Measurements from ENCODE around the gene BUB1B.
"Not testable (repeated sequence)": the region's sequence is repeated elsewhere in the genome, so short reads cannot be mapped to it uniquely, and the experiment has no call there.

The BUB1B gene

DNA sequence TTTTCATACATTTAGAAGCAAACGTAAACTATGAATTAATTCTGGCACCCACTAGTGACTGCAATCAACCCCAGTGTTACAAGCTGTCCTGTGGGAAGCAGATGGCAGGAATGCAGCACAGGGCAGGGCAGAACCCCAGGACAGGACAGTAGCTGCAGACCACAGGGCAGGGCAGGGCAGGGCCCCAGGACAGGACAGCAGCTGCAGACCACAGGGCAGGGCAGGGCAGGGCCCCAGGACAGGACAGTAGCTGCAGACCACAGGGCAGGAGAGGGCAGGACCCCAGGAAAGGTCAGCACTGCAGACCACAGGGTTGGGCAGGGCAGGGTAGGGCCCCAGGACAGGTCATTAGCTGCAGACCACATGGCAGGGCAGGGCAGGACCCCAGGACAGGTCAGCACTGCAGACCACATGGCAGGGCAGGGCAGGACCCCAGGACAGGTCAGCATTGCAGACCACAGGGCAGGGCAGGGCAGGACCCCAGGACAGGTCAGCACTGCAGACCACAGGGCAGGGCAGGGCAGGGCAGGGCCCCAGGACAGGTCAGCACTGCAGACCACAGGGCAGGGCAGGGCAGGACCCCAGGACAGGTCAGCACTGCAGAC, 24.9 kb upstream of the BUB1B start:
- DNase-seq: not testable (repeated sequence)

DNA sequence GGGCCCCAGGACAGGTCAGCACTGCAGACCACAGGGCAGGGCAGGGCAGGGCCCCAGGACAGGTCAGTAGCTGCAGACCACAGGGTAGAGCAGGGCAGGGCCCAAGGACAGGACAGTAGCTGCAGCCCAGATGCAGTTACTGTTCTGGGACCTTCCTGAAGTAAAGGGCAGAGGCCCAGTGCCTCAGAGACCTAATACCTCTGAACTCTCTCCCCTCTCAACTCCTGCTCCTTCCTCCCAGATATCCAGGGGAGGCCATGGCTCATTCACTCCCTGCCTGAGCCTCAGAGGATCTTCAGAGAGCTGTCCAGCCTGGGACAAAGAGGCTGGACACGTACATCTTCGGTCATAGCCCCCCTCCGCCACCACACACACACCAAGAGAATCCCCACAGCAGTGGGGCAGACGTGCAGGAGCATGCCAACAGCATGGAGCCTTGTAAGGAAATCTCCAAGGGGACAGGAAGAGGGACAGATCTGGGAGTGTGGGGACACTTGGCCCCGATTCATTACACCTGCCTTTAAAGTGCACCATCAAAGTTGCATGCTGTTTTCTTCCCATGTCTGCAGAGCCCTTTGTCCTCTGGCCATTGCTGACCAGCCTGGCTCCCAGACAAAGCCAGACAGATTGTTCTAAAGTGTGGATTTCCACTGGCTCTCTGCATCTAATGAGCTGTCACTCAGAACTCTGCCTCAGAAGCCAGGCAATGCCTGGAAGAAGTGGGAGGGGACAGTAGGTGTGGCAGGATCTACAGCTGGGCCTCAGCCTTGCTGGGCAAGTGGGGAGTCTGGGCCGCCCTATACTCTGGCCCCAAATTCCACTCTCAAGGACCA, 24.2 kb upstream of the BUB1B start:
- no peak for DNase-seq

DNA sequence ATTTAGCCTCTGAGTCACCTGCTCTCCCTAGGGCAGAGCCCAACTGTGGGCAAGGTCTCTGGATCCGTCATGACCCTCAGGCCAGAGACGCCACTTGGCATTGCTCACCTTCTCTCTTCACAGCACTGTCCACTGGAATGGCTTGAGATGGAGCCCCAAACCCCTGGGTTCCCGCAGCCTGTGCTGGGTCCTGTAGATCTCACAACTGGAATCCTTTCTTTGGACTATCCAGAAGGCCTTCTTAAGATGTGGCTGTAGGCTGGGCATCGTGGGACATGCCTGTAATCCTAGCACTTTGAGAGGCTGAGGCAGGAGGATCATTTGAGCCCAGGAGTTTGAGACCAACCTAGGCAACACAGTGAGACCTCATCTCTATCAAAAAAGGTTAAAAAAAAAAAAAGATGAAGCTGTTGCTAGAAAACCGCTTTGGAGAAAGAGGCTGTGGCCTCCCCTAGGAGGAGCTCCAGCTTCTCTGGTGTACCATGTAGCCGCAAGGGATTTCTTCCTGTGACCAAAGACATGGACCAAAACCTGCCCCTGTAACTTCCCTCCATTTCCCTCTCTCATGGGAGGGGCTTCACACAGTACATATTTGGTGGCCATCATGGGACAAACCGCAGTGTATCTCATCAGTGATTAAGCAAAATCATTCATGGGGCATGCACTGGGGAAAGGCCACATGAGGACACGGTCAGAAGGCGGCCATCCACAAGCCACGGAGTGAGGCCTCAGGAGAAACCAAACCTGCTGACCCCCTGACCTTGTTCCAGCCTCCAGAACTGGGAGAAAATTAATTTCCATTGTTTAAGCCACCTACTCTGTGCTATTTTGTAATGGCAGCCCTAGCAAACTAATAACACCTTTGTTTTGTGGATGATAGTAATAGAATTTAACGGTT, 23.3 kb upstream of the BUB1B start:
- DNase-seq: no peak

DNA sequence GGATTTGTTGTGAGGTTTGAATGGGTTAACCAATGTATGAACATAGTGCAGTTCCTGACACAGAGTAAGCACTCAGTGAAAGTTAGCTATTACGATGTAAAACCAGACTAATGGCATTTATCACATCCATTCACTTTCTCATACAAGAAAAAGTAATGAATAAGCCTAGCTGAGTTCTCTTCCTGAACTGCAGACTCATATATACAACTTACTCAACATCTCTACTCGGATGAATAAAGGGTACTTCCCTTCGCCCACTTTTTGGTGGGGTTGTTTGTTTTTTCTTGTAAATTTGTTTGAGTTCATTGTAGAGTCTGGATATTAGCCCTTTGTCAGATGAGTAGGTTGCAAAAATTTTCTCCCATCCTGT, 22.7 kb upstream of the BUB1B start:
- DNase-seq: not testable (repeated sequence)

DNA sequence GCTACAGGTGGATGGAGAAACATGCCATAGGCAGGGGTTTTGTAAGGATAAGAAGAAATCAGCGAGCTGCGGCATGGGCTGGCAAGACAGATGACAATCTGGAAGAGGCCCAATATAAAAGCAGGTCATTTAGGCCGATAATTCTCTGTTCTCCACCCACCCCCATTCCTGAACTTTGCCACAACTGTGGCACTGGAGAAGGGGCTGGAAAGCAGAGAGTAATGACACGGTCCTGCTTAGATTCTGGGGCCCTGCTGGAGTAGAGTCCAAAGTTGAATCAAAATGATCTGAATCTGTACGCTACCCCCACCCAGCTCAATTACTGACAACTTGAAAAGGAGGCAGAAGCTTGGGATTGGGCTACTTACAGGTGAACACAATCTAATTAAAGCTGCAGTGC, 18.4 kb upstream of the BUB1B start:
- no peak for DNase-seq

DNA sequence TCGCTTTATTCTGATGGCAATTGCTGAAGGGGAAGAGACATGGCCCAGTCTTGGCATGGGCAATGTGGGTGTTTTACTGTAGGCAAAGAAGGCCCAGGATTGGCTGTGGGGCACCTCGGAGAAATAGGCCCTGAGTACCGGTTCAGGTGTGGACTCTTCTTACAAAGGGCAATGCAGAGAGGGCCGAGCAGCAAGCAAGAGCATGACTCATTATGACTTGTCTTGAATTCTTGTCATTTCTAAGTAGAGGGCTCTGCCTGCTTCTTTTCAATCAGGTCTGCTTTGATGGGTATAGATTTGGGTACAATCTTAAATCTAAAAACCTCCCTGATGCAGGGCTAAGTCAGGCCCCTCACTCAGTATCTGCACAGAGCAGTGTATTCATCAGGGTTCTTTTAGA, 14.8 kb upstream of the BUB1B start:
- no peak for DNase-seq

DNA sequence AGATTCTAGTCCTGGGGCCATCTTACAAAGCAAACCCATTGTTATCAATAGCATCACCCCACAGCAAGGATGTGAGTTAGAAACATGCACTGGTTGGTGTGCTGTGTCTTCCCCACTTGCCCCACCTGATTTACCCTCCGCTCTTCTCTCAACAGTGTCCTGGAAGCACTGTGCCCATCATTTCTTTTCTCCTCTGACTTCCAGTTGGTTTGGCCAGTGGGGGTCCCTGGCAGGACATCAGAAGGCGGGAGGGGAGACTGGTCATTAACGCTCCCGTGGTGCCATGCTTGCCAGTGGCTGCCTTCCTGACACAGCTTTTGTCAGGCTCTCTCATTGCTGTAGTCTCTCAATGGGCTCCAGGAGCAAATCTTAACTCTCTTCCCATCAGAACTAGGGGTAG, 11.5 kb upstream of the BUB1B start:
- DNase-seq: no peak

DNA sequence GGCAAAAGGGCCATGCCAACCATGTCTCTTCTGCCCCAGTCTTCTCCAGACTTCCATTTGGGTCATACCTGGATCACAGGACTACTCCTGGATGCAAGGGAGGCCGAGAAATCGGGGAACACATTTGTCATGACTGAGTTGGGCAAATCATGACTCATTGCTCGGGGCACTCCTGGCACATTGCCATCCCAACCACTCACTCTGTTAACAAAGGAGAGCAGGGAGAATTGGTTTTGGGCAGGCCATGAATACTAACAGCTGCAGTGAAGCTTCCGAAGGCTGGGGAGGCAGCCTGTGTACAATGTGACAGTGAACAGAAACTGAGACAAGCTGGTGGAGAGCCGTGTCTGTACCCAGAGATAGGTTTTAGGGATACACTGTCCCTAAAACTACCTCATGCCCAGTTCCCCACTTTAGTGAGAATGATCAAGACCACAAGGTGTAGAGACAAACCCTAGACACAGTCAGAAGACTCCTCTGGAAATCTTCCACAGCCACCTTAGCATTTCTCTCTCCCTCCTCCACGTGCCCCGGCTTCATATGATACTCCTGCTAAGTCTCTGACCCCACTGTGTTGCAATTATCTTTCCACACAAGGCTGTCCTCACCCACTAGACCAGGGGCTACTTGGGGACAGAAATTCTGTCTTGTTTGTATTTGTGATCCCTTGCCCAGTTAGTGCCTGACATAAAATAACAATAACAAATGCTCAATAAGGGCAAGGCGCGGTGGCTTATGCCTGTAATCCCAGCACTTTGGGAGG, 10.5 kb upstream of the BUB1B start:
- peak in 9 of 51 donors; percentile 3 to 37 (median 17) for DNase-seq

DNA sequence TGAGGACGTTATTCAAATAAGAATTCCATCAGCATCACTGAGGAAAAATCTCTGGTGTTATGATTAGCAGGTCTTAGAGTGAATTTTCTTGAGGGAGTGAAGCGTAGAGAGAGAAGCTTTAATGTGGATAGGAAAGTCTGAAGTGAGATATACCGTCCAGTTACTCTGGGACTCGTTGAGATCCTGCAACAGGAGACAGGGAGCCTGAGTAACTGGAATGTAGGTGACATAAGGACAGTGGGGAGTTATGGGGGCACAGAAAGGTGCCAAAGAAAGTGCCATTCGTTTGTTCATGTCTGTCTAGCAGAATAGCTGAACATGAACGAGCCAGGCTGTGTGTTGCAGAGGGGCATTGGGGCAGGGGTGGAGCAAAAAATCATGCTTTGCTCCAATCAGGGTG, 9.4 kb upstream of the BUB1B start:
- no peak for DNase-seq

DNA sequence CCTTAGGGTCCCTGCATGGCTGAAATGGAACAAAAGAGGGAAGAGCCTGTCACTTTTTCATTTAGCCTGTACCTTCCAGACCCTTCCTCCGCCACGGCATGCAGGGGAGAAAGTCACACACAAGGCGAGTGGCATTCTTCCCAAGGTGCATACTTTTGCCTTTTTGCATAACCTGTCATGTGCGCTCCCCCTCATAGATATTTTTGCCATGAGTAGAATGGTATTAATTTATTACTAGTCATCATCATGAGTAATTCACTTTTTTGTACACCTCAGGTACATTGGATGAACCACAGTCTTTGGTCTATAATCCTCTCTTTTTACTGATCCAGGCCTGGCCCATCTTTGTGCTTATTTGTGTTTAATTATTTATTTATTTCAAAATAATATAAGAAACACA, 8.9 kb upstream of the BUB1B start:
- DNase-seq: no peak

DNA sequence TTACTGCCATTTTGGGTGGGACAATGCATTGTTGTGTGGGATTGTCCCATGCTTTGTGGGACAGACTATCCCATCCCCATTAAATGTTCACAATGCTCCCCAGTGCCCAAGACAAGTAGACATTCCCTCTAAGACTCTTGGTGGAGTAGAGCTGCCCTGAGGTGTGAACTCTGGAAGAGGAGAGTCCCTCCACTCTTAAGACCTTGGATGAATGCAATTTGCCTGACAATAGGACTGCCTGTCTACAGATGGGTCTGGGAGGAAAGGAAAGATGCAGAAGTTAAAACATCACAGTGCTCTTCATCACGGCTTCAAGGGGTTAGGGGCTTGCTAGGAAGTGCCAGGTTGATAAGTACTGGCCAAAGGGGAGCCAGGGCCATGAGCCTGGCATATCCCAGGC, 6.0 kb upstream of the BUB1B start:
- not testable (repeated sequence) for DNase-seq

DNA sequence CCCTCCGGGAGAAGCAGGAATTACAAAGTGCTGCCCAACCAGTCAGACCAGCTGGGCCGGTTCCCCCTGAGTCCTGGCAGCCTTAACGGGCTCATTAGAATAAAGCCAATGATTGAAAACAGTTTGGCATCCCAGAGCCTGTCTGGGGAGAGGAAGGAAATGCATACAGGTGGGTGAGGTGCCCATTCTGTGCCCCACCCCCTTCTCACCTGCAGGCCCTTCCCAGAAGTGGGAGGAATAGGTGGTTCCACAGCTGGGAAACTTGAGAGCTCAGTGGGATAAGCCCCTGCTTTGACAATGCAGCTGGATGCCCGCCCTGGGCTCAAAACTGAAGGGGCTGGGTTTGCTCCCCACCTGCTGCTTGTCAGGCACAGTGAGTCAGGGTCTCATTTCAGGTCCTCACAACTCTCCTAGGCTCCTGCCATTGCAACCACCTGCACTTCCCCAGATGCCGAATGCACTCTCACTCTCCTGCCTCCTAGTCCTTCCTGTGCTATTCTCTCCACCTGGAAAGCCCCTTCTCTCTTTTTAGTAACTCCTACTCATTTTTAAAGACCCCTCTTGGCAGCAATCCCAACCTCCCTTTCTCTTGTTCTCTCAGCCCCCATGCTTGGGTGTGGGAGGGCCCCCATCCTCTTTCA, 5.5 kb upstream of the BUB1B start:
- no peak for DNase-seq

DNA sequence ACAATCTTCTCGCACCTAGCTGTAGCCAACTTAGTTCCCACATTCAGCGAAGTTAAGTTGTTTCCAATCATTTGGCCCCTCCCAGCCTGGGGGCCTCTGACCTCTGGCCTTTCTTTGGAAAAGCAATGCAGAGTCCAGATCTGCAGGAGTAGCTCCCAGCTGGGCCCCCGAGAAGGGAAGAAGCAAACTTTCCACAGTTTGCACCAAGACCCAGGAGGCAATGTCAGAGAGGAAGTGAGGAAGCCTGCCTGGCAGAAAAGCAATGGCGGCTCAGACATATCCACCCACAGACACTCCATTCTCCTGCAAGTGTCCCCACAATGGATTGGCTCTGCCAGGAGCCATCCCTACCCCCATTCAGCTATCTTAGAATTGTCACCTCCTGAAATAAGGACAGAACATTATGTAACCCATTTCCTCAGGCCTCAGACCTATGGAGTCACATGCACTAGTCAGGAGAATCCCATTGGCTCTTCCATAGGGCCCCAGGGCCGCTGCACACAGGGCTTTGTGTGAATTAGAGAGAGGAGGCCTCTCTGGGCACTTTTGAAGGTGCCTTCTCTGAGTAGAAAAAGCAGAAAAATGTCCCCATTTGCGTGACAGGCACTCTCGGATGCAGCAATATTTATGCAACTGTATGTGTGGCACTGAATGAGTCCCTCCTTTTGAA, 3.0 kb upstream of the BUB1B start:
- no peak for DNase-seq

DNA sequence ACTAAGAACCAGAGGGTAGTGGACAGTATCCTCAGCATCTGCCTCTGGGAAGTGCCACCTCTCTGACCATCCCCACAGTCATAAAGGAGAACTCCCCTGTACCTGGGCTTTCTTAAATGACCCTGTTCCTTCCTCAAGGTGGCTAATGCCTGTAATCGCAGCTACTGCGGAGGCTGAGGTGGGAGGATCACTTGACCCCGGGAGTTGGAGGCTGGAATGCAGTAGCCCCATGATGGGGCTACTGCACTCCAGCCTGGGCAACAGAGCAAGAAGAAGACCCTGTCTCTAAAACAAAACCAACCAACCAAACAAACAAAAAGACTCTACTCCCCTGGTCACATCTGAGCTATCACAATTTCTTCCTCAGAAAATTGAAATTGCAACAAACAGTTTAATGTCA, 848 bp upstream of the BUB1B start:
- DNase-seq: no peak

DNA sequence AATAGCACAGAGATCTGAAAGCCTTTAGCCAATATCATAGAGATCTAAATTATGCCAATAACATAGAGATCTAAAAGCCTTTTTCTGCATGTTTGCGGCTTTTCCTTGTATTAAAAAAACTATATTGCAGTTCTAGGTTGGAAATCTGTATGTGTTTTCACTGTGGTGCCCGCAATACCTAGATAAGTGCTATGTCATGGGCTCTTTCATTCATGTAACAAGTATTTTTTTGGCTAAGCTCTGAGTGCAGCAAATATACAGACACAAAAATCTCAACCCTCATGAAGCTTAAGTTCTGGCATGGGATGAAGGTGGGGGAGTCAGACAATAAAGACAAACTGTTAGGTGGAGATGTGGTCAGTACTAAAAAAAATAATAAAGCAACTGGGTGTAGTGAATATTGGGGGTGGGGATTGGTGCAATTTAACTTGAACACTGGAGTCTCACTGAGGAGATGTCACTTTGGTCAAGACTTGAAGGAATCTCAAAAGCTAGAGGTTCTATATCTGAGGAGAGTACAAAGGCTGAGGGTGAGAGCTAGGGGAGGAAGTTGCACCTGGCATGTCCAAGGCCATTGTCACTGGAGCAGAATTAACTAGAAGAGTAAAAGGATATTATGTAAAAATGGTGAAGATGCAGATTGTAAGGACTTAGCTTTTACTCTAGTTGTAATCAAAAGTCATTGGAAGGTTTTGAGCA, 973 bp downstream of the BUB1B start:
- no peak for DNase-seq

DNA sequence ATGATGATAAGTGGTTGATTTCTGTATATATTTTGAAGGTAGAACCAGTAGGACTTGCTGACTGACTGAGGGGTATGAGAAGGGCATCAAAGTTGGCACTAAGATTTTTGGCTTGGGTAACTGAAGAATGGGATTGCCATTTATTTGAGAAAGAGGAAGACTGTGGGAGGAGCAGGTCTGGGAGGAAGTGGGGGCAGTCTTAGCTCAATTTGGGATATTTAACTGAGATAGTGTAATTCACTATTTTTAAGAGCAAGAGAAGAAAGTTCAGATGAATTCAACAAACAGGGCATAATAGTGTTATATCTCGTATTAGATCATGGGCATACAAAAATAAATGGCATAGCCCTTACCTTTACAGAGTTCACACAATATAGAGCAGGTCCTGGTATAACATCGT, 1.7 kb downstream of the BUB1B start:
- DNase-seq: no peak

DNA sequence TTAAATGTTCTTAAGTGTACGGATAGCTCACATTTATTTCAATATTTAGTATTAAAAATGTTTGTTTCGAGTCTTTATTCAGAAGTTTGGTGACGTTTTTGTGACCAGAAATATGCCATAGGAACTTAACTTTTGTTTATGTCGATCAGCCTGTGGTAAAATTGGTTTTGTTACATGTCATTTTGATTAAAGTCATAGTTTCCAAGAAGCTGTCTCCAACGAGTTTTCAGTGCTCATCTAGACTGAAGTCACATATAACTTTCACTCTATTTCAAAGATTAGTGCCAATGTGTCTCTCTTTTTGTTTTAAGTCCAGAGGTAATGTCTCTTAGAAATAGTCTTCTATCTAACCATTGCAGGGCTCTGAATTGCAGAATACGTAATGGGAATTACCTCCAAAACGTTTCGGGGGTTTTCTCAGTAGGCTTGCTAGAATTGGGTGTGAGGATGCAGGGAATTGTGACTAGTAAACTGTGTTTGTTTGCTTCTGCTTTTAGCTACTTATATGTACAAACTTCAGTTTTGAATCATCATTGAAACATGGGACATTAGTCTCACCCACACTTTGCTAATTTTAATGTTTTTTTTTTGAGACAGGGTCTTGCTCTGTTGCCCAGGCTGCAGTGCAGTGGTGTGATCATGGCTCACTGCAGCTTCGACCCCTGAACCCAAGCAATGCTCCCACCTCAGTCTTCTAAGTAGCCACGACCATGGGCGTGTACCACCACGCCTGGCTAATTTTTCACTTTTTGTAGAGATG, 3.0 kb downstream of the BUB1B start:
- no peak for DNase-seq

DNA sequence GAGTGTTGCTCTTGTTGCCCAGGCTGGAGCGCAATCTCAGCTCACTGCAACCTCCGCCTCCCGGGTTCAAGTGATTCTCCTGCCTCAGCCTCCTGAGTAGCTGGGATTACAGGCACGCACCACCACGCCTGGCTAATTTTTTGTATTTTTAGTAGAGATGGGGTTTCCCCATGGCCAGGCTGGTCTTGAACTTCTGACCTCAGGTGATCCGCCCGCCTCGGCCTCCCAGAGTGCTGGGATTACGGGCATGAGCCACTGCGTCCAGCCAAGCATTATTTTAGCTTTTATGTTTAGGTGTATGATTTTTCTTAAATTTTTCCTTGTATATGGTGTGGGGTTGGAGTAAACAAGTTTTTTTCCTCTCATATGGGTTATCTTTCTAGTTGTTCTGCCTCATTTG, 6.5 kb downstream of the BUB1B start:
- DNase-seq: not testable (repeated sequence)

DNA sequence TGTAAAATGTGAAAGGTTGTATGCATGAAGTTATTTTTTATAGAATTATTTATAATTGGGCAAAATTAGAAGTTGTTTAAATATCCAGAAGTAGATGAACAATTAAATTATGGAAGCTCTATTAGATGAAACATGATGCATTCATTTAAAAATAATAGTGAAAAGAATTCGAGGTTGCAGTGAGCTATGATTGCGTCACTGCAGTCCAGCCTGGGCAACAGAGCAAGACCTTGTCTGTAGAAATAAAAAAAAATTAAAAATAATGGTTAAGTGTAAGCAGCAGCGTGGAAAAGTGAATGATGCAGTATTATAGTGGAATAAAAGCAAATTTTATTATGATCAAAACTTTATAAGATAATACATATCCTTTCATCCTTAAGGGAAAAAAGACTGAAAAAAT, 14.3 kb downstream of the BUB1B start:
- no peak for DNase-seq

Measured in hypothalamus (tissue), 51 donors.